ENCODE data around the gene PDC. TPM values are rescaled to one million over a fixed set of nuclear protein-coding genes. Genes with fewer than 3 reads are reported as not detected.

PDC gene
- total and polyA plus RNA-seq, 2 donors (not counting 3 experiments of a cell fraction or from before 2014, with no cell fraction given) = not detected

DNA sequence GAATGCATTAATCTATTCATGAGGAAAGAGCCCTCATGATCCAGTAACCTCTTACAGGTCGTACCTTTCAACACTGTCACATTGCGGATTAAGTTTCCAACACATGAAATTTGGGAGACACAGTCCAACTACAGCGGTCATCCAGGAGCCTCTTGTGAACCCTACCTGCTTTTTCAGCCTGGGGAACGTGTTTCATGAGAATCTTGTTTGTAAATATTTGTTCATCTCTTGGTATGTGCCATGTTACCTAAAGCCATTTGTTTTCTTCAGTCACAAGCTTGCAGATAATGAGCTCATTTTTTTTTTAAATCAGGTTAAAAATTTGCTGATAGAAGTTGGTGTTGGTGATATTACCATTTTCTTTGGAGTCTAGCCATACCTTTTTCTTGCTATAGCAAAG is 37.2 kb upstream of the PDC start:
- BruUV-seq (replicated peaks) = no TSS peak
- dilution Hi-C loops (cut with MboI; ENCODE audit: extremely low pct_ligation_motif_present, low sequenced_read_pairs) = no loop called here
- H3K4me1 ChIP-seq (ENCODE audit: control insufficient read depth, extremely low read depth, insufficient read depth, low read length) = peaks cover 35% of the 10 kb centered on the region
- no peaks in the 10 kb centered on the region for H3K36me3 ChIP-seq (ENCODE audit: control insufficient read depth in 2 of 2, extremely low read depth in 1 of 2, insufficient read depth in 2 of 2, low read length in 2 of 2)
- no peaks in the 10 kb centered on the region for H3K27me3 ChIP-seq (ENCODE audit: control insufficient read depth in 2 of 2, insufficient read depth in 2 of 2, low read length in 2 of 2)
- H3K9me3 ChIP-seq (replicated peaks; ENCODE audit: control insufficient read depth, insufficient read depth, low read length) = no peaks in the 10 kb centered on the region
- TF ChIP-seq POLR2A (IDR thresholded peaks at IDR 0.05; ENCODE audit: low read depth, low read length) (no peak), MAX (IDR thresholded peaks at IDR 0.05; ENCODE audit: insufficient read depth, insufficient read length) (no peak), EZH2 (IDR thresholded peaks at IDR 0.05; ENCODE audit: borderline replicate concordance, low read depth, low read length, severe bottlenecking) (no peak), GATA2 (IDR thresholded peaks at IDR 0.05; ENCODE audit: insufficient read depth, insufficient read length, low read depth, low read length) (no peak), POLR2AphosphoS5 (IDR thresholded peaks at IDR 0.05; ENCODE audit: insufficient read depth, low read depth, low read length) (no peak), MYC (IDR thresholded peaks at IDR 0.05; ENCODE audit: low read depth, low read length) (no peak), JUN (IDR thresholded peaks at IDR 0.05; ENCODE audit: borderline replicate concordance, insufficient read depth, insufficient read length, low read depth) (no peak), FOS (IDR thresholded peaks at IDR 0.05; ENCODE audit: borderline replicate concordance, insufficient read depth, low read length) (no peak)
- TF ChIP-seq, protein P1, sequence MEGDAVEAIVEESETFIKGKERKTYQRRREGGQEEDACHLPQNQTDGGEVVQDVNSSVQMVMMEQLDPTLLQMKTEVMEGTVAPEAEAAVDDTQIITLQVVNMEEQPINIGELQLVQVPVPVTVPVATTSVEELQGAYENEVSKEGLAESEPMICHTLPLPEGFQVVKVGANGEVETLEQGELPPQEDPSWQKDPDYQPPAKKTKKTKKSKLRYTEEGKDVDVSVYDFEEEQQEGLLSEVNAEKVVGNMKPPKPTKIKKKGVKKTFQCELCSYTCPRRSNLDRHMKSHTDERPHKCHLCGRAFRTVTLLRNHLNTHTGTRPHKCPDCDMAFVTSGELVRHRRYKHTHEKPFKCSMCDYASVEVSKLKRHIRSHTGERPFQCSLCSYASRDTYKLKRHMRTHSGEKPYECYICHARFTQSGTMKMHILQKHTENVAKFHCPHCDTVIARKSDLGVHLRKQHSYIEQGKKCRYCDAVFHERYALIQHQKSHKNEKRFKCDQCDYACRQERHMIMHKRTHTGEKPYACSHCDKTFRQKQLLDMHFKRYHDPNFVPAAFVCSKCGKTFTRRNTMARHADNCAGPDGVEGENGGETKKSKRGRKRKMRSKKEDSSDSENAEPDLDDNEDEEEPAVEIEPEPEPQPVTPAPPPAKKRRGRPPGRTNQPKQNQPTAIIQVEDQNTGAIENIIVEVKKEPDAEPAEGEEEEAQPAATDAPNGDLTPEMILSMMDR (IDR thresholded peaks at IDR 0.05; ENCODE audit: extremely low read depth in 1 of 2, insufficient read depth in 1 of 2, low read depth in 1 of 2, low read length in 2 of 2) = no peak
- no peak overlapping the region for H3K9ac ChIP-seq (replicated peaks; ENCODE audit: extremely low read depth, insufficient read depth, low read length)
- H2AFZ ChIP-seq (ENCODE audit: low read depth, low read length) = no peak overlapping the region
- no peaks in the 10 kb centered on the region for H4K20me1 ChIP-seq (replicated peaks; ENCODE audit: control insufficient read depth, extremely low read depth, insufficient read depth, low read length)
- ChIA-PET CTCF (interaction anchor here (0.9 to 1.7 kb wide), 7 partner anchors 8 to 129 kb away, joined by 3 to 6 read pairs (median 3); partner anchors contain the start of genes ODR4 and TPR), POLR2A (no interaction called here)
- DNase-seq (ENCODE audit: low read depth, low spot score) = no peak
- H3K4me3 ChIP-seq (replicated peaks in 1 of 3; ENCODE audit: insufficient read depth in 1 of 3, low read depth in 1 of 3, low read length in 3 of 3) = no peak overlapping the region
- H3K9me1 ChIP-seq (replicated peaks; ENCODE audit: control insufficient read depth, extremely low read depth, insufficient read depth, low read length) = no peaks in the 10 kb centered on the region
- H3K4me2 ChIP-seq (ENCODE audit: insufficient read depth, low read length) = no peak overlapping the region
- H3K27ac ChIP-seq (ENCODE audit: insufficient read depth, low read depth, low read length) = peak overlapping the region; percentile 42
- H3K79me2 ChIP-seq (ENCODE audit: control insufficient read depth, insufficient read depth, low read length) = no peaks in the 10 kb centered on the region
- FAIRE-seq = no peak
- intact Hi-C loops (cut with micrococcal nuclease) = loop anchor here (2.0 to 5.0 kb wide), 2 partner anchors 77 to 104 kb away; no protein-coding TSS in a partner anchor

Data from endothelial cell of umbilical vein (primary cell).